HepG2 (cell line): ENCODE results near the gene RPEL1. TPM values are rescaled to one million over a fixed set of nuclear protein-coding genes. Genes with fewer than 3 reads are reported as not detected.

ENCODE experiments used
- DMAP1 ChIP-seq: IDR thresholded peaks from 2 replicates; pipeline ENCODE4 v1.6.1; 2016
- FOXA3 ChIP-seq: IDR thresholded peaks from 2 replicates; pipeline ENCODE4 v1.6.1; 2016; ENCODE audit warnings: missing genetic modification reagents, missing compliant biosample characterization
- FOXJ3 ChIP-seq: sonication (generic); formaldehyde crosslinking; IDR thresholded peaks from 2 replicates; pipeline ENCODE4 v1.4.0; 2020; ENCODE audit warnings: missing genetic modification reagents, mild to moderate bottlenecking, borderline replicate concordance
- GABPA ChIP-seq, 2 experiments: IDR thresholded peaks; 2 replicates each; pipeline ENCODE4 v1.6.1; 2011 to 2016; ENCODE audit warnings: low read depth in 2 of 2, low read length in 1 of 2, missing biosample characterization in 1 of 2, missing genetic modification characterization in 1 of 2
- IKZF4 ChIP-seq: sonication (generic); formaldehyde crosslinking; IDR thresholded peaks from 2 replicates; pipeline ENCODE4 v1.5.1; 2020; ENCODE audit warnings: borderline replicate concordance, mild to moderate bottlenecking, low read depth, missing genetic modification reagents; ENCODE audit errors: not compliant biosample characterization
- IRX3 ChIP-seq: sonication (generic); formaldehyde crosslinking; IDR thresholded peaks from 2 replicates; pipeline ENCODE4 v1.8.1; 2023; ENCODE audit warnings: mild to moderate bottlenecking, low read depth, missing genetic modification reagents, borderline replicate concordance
- KAT2B ChIP-seq: fragments of 150-350 bp; IDR thresholded peaks from 2 replicates; pipeline ENCODE4 v1.6.1; 2014; ENCODE audit warnings: low read depth, low read length, borderline replicate concordance
- SMYD3 ChIP-seq: sonication (generic); formaldehyde crosslinking; IDR thresholded peaks from 2 replicates; pipeline ENCODE4 v1.8.1; 2023; ENCODE audit warnings: mild to moderate bottlenecking, missing genetic modification reagents
- ZFAT ChIP-seq: sonication (generic); formaldehyde crosslinking; conservative IDR thresholded peaks from 2 replicates; pipeline ENCODE4 v1.8.1; 2023; ENCODE audit warnings: missing genetic modification reagents, inconsistent platforms
- ZNF260 ChIP-seq: sonication (generic); formaldehyde crosslinking; IDR thresholded peaks from 2 replicates; pipeline ENCODE4 v1.4.0; 2020; ENCODE audit warnings: missing genetic modification reagents, low read depth, mild to moderate bottlenecking, borderline replicate concordance
- ZNF510 ChIP-seq: sonication (generic); formaldehyde crosslinking; IDR thresholded peaks from 2 replicates; pipeline ENCODE4 v1.4.0; 2020; ENCODE audit warnings: low read depth, mild to moderate bottlenecking, missing genetic modification reagents
- ZNF720 ChIP-seq: sonication (generic); formaldehyde crosslinking; IDR thresholded peaks from 2 replicates; pipeline ENCODE4 v1.4.0; 2020; ENCODE audit warnings: missing genetic modification reagents
- ZNF83 ChIP-seq: sonication (generic); formaldehyde crosslinking; IDR thresholded peaks from 2 replicates; pipeline ENCODE4 v1.4.0; 2020; ENCODE audit warnings: missing genetic modification reagents, mild to moderate bottlenecking, borderline replicate concordance
- ZSCAN29 ChIP-seq: sonication (generic); formaldehyde crosslinking; conservative IDR thresholded peaks from 2 replicates; pipeline ENCODE4 v1.4.0; 2020; ENCODE audit warnings: mild to moderate bottlenecking, missing genetic modification reagents
- polyA plus RNA-seq, 8 experiments: library from polyadenylated mRNA; depleted of rRNA in 3 of 8; stranded (reverse) in 7 of 8; unstranded in 1 of 8; fragments of >200 nt; fragmentation: Illumina TruSeq in 4 of 8; extraction: Trizol in 4 of 8; gene quantifications; 2 replicates each; pipeline versions ENCODE4 v1.2.1 to v1.2.3, GENCODE V29; 2011 to 2016; ENCODE audit warnings: low read depth in 4 of 8, missing spikeins in 1 of 8, mixed read lengths in 1 of 8; ENCODE audit not compliant: insufficient read depth in 1 of 8
- total RNA-seq, 5 experiments: library from RNA; depleted of rRNA; stranded (reverse); fragments of >200 nt; fragmentation: Illumina TruSeq; extraction: Trizol; gene quantifications; 2 replicates each; pipeline ENCODE4 v1.2.3, GENCODE V29; 2016; ENCODE audit warnings: low read depth in 1 of 5
- TF ChIP-seq, protein P1 (sequence below): sonication (generic); formaldehyde crosslinking; IDR thresholded peaks from 2 replicates; pipeline ENCODE4 v1.8.1; 2022; ENCODE audit warnings: mild to moderate bottlenecking, missing genetic modification reagents
- TF ChIP-seq, protein P2 (sequence below): sonication (generic); formaldehyde crosslinking; IDR thresholded peaks from 2 replicates; pipeline ENCODE4 v1.5.0; 2020; ENCODE audit warnings: mild to moderate bottlenecking, missing genetic modification reagents, moderate library complexity
- TF ChIP-seq, protein P3 (sequence below), 2 experiments: fragments of 450-650 bp in 1 of 2; sonication (generic) in 1 of 2; formaldehyde crosslinking in 1 of 2; IDR thresholded peaks; 2 replicates each; pipeline versions ENCODE4 v1.6.1 to v1.8.0; 2016 to 2022; ENCODE audit warnings: antibody characterized with exemption in 1 of 2, mild to moderate bottlenecking in 1 of 2, missing genetic modification reagents in 1 of 2

Gene RPEL1
- total and polyA plus RNA-seq, 2 of the 13 experiments (the other 11 are each of a cell fraction or from before 2014, with no cell fraction given): 0.04 to 0.07 TPM

DNA sequence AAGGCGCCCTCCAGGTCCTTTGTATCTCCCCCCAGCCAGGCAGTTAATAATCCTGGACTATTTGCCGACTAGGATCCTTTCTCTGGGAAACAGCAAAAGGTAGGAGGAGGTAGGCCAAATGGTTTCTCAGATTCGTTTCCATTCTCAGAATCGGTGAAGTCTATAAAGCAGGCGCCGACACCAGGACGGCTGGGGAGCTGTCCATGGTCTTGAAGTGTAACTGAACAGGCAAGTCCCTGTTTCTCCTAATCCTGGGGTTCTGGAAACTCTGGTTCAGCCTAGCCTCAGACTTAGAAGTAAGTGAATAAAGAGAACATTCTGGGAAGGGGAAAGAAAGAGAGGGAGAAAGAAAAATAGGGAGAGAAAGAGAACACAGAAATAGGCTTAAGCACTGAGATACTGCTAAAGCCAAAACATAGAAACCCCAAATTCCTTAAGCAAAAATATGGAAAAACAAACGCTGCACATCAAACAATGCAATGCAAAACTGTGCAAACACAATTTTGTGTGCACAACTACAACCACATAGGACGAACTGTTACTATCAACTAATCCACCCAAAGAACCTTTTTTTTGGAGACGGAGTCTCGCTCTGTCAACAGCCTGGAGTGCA, 20.1 kb downstream of the RPEL1 start (continued):
- TF ChIP-seq ZNF83 (CRISPR knock-in tag) (no peak), ZSCAN29 (CRISPR knock-in tag) (no peak), DMAP1 (CRISPR knock-in tag) (no peak), IKZF4 (CRISPR knock-in tag) (peak; percentile 48), ZNF720 (CRISPR knock-in tag) (no peak), ZFAT (no peak; the same call in 1 of the 2 replicates), ZNF510 (CRISPR knock-in tag) (no peak), GABPA (IDR thresholded peaks at IDR 0.05; ENCODE audit: low read depth, low read length) (no peak), GABPA (CRISPR knock-in tag; IDR thresholded peaks at IDR 0.05; ENCODE audit: low read depth) (no peak), KAT2B (no peak), FOXJ3 (no peak), IRX3 (CRISPR knock-in tag) (peak; percentile 67; the same call in 1 of the 2 replicates), FOXA3 (CRISPR knock-in tag) (0 out of 2 replicates have a peak, but pooled peaks have one; percentile 23), ZNF260 (CRISPR knock-in tag) (no peak), SMYD3 (CRISPR knock-in tag) (0 out of 2 replicates have a peak, but pooled peaks have one; percentile 61)
- TF ChIP-seq, protein P1, sequence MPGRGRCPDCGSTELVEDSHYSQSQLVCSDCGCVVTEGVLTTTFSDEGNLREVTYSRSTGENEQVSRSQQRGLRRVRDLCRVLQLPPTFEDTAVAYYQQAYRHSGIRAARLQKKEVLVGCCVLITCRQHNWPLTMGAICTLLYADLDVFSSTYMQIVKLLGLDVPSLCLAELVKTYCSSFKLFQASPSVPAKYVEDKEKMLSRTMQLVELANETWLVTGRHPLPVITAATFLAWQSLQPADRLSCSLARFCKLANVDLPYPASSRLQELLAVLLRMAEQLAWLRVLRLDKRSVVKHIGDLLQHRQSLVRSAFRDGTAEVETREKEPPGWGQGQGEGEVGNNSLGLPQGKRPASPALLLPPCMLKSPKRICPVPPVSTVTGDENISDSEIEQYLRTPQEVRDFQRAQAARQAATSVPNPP (CRISPR knock-in tag): no peak
- TF ChIP-seq, protein P2, sequence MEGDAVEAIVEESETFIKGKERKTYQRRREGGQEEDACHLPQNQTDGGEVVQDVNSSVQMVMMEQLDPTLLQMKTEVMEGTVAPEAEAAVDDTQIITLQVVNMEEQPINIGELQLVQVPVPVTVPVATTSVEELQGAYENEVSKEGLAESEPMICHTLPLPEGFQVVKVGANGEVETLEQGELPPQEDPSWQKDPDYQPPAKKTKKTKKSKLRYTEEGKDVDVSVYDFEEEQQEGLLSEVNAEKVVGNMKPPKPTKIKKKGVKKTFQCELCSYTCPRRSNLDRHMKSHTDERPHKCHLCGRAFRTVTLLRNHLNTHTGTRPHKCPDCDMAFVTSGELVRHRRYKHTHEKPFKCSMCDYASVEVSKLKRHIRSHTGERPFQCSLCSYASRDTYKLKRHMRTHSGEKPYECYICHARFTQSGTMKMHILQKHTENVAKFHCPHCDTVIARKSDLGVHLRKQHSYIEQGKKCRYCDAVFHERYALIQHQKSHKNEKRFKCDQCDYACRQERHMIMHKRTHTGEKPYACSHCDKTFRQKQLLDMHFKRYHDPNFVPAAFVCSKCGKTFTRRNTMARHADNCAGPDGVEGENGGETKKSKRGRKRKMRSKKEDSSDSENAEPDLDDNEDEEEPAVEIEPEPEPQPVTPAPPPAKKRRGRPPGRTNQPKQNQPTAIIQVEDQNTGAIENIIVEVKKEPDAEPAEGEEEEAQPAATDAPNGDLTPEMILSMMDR (CRISPR knock-in tag): no peak
- TF ChIP-seq, protein P3, sequence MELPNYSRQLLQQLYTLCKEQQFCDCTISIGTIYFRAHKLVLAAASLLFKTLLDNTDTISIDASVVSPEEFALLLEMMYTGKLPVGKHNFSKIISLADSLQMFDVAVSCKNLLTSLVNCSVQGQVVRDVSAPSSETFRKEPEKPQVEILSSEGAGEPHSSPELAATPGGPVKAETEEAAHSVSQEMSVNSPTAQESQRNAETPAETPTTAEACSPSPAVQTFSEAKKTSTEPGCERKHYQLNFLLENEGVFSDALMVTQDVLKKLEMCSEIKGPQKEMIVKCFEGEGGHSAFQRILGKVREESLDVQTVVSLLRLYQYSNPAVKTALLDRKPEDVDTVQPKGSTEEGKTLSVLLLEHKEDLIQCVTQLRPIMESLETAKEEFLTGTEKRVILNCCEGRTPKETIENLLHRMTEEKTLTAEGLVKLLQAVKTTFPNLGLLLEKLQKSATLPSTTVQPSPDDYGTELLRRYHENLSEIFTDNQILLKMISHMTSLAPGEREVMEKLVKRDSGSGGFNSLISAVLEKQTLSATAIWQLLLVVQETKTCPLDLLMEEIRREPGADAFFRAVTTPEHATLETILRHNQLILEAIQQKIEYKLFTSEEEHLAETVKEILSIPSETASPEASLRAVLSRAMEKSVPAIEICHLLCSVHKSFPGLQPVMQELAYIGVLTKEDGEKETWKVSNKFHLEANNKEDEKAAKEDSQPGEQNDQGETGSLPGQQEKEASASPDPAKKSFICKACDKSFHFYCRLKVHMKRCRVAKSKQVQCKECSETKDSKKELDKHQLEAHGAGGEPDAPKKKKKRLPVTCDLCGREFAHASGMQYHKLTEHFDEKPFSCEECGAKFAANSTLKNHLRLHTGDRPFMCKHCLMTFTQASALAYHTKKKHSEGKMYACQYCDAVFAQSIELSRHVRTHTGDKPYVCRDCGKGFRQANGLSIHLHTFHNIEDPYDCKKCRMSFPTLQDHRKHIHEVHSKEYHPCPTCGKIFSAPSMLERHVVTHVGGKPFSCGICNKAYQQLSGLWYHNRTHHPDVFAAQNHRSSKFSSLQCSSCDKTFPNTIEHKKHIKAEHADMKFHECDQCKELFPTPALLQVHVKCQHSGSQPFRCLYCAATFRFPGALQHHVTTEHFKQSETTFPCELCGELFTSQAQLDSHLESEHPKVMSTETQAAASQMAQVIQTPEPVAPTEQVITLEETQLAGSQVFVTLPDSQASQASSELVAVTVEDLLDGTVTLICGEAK (IDR thresholded peaks at IDR 0.05): no peak
- TF ChIP-seq, protein P3 (CRISPR knock-in tag; IDR thresholded peaks at IDR 0.05): no peak
